H1 (cell line): ENCODE measurements around the gene CCNYL1. TPM values are rescaled to one million over a fixed set of nuclear protein-coding genes. Genes with fewer than 3 reads are reported as not detected.

Experiments used
- BRCA1 ChIP-seq: IDR thresholded peaks from 2 replicates; pipeline ENCODE4 v1.6.1; 2012; ENCODE audit warnings: low read depth, low read length, improper control_type of control experiment
- CREB1 ChIP-seq: IDR thresholded peaks from 2 replicates; pipeline ENCODE4 v1.6.1; 2012; ENCODE audit warnings: inconsistent platforms
- CTCF ChIP-seq, 3 experiments: IDR thresholded peaks; 1 replicate in 2 of 3; 2 replicates in 1 of 3; pipeline versions ENCODE4 v1.5.1 to v1.6.1; 2011; ENCODE audit warnings: low read length in 3 of 3, mild to moderate bottlenecking in 3 of 3, inconsistent platforms in 2 of 3, low read depth in 1 of 3, moderate library complexity in 1 of 3; ENCODE audit not compliant: insufficient read depth in 1 of 3; ENCODE audit errors: control extremely low read depth in 1 of 3
- EP300 ChIP-seq, 2 experiments: IDR thresholded peaks; 1 replicate in 1 of 2; 2 replicates in 1 of 2; pipeline ENCODE4 v1.6.1; 2011 to 2012; ENCODE audit warnings: low read depth in 2 of 2, low read length in 2 of 2, mild to moderate bottlenecking in 2 of 2, borderline replicate concordance in 1 of 2, inconsistent platforms in 1 of 2, moderate library complexity in 1 of 2
- EZH2 ChIP-seq: fragments of 200-600 bp; sonication (generic); IDR thresholded peaks from 2 replicates; pipeline ENCODE4 v1.7.1; 2012; ENCODE audit warnings: low read depth, mild to moderate bottlenecking, moderate library complexity, low read length, inconsistent platforms; ENCODE audit not compliant: severe bottlenecking
- SIRT6 ChIP-seq: IDR thresholded peaks from one replicate; pipeline ENCODE4 v1.7.1; 2012; ENCODE audit warnings: low read length, inconsistent platforms
- ZNF274 ChIP-seq: IDR thresholded peaks from 2 replicates; pipeline ENCODE4 v1.7.0; 2012; ENCODE audit warnings: low read length, borderline replicate concordance; ENCODE audit errors: extremely low read depth
- polyA plus RNA-seq, 7 experiments: library from polyadenylated mRNA; depleted of rRNA in 3 of 7; stranded (reverse) in 5 of 7; unstranded in 2 of 7; fragments of >200 nt in 5 of 7; fragments of 200-250 nt in 2 of 7; gene quantifications; 1 replicate in 5 of 7; 2 replicates in 1 of 7; 4 replicates in 1 of 7; pipeline versions ENCODE4 v1.2.1 to v1.2.3, GENCODE V29; 2011 to 2013; ENCODE audit warnings: missing spikeins in 2 of 7, mixed read lengths in 2 of 7
- total RNA-seq: library from RNA; stranded (reverse); fragmentation: NEBNext Ultra II Directional; extraction: Animal tissue kit (Norgen Biotek cat#: 25700); gene quantifications from 2 replicates; pipeline ENCODE4 v1.2.1, GENCODE V29; 2021

CCNYL1 gene
- total and polyA plus RNA-seq, 2 of the 8 experiments (the other 6 are each of a cell fraction or from before 2014, with no cell fraction given) = 13.3 to 35.4 TPM

- TF ChIP-seq CTCF (IDR thresholded peaks at IDR 0.05; ENCODE audit: control extremely low read depth in 1 of 3, insufficient read depth in 1 of 3, low read depth in 1 of 3, low read length in 3 of 3) (no peak), BRCA1 (no peak), EZH2 (no peak), EP300 (IDR thresholded peaks at IDR 0.05; ENCODE audit: borderline replicate concordance in 1 of 2, low read depth in 2 of 2, low read length in 2 of 2) (no peak), CREB1 (no peak; the same call in 1 of the 2 replicates), ZNF274 (no peak), SIRT6 (no peak)
Observed at GRCh38 chr2:207710814-207711740, at the start of gene CCNYL1 (continued).
